Endothelial cell (in vitro differentiated cells): ENCODE data around the gene SRRM4. TPM values are rescaled to one million over a fixed set of nuclear protein-coding genes. Genes with fewer than 3 reads are reported as not detected.
"Not testable (repeated sequence)": the region's sequence is repeated elsewhere in the genome, so short reads cannot be mapped to it uniquely, and the experiment has no call there.

Experiments used
- DNase-seq: peaks from one replicate; pipeline ENCODE4 v3.0.0; 2021; ENCODE audit warnings: low spot score
- H3K27ac Mint-ChIP-seq: one replicate; pipeline ENCODE4 v1.8.0; 2021; ENCODE audit warnings: mixed read lengths, inconsistent platforms; ENCODE audit not compliant: unreplicated experiment
- H3K27me3 Mint-ChIP-seq: one replicate; pipeline ENCODE4 v1.8.0; 2021; ENCODE audit warnings: mild to moderate bottlenecking, moderate library complexity, mixed read lengths, inconsistent platforms; ENCODE audit not compliant: unreplicated experiment
- H3K36me3 Mint-ChIP-seq: one replicate; pipeline ENCODE4 v1.8.0; 2021; ENCODE audit warnings: mild to moderate bottlenecking, low read depth, mixed read lengths, inconsistent platforms; ENCODE audit not compliant: unreplicated experiment
- H3K4me1 Mint-ChIP-seq: one replicate; pipeline ENCODE4 v1.8.0; 2021; ENCODE audit warnings: mild to moderate bottlenecking, mixed read lengths, inconsistent platforms; ENCODE audit not compliant: unreplicated experiment
- H3K4me3 Mint-ChIP-seq: one replicate; pipeline ENCODE4 v1.8.0; 2021; ENCODE audit warnings: mild to moderate bottlenecking, mixed read lengths, inconsistent platforms; ENCODE audit not compliant: unreplicated experiment
- H3K9me3 Mint-ChIP-seq: one replicate; pipeline ENCODE4 v1.8.0; 2021; ENCODE audit warnings: mixed read lengths, inconsistent platforms; ENCODE audit not compliant: unreplicated experiment
- CTCF ChIP-seq: fragments of 200-600 bp; sonication (generic); IDR thresholded peaks from one replicate; pipeline ENCODE4 v1.5.0; 2021; ENCODE audit warnings: antibody characterized with exemption; ENCODE audit not compliant: unreplicated experiment
- total RNA-seq: library from RNA; stranded (reverse); fragmentation: NEBNext Ultra II Directional; extraction: Animal tissue kit (Norgen Biotek cat#: 25700); gene quantifications from one replicate; pipeline ENCODE4 v1.2.1, GENCODE V29; 2021; ENCODE audit not compliant: unreplicated experiment

The SRRM4 gene
- total RNA-seq, 1 donor from 2014 or later: 3.6 TPM

GRCh38 chr12:119102714-119103113, 121.4 kb downstream of the SRRM4 start:
- no peak for DNase-seq
- Mint-ChIP-seq H3K9me3 (no peaks in the 10 kb centered on the region), H3K27ac (no peak overlapping the region), H3K4me1 (peaks cover 3% of the 10 kb centered on the region), H3K27me3 (peaks cover 1% of the 10 kb centered on the region), H3K4me3 (no peak overlapping the region), H3K36me3 (peaks cover 10% of the 10 kb centered on the region)
- no peak for TF ChIP-seq CTCF

- not testable (repeated sequence) for H3K36me3 Mint-ChIP-seq, H3K9me3 Mint-ChIP-seq, H3K27ac Mint-ChIP-seq, H3K4me1 Mint-ChIP-seq, H3K4me3 Mint-ChIP-seq, H3K27me3 Mint-ChIP-seq, DNase-seq
Observed at GRCh38 chr12:119104969-119105368, 123.6 kb downstream of the SRRM4 start.

GRCh38 chr12:119113496-119113986, 132.2 kb downstream of the SRRM4 start:
- no peaks in the 10 kb centered on the region for H3K9me3 Mint-ChIP-seq
- peaks cover 2% of the 10 kb centered on the region for H3K4me1 Mint-ChIP-seq
- H3K27me3 Mint-ChIP-seq: no peaks in the 10 kb centered on the region
- DNase-seq: no peak
- no peak overlapping the region for H3K27ac Mint-ChIP-seq
- TF ChIP-seq CTCF: no peak
- no peak overlapping the region for H3K4me3 Mint-ChIP-seq
- H3K36me3 Mint-ChIP-seq: peaks cover 8% of the 10 kb centered on the region

GRCh38 chr12:119114294-119114693, 133.0 kb downstream of the SRRM4 start:
- no peak for TF ChIP-seq CTCF
- peaks cover 2% of the 10 kb centered on the region for H3K4me1 Mint-ChIP-seq
- peaks cover 6% of the 10 kb centered on the region for H3K36me3 Mint-ChIP-seq

GRCh38 chr12:119115296-119115905, 134.1 kb downstream of the SRRM4 start:
- no peak overlapping the region for H3K4me3 Mint-ChIP-seq
- peaks cover 2% of the 10 kb centered on the region for H3K4me1 Mint-ChIP-seq
- H3K27me3 Mint-ChIP-seq: no peaks in the 10 kb centered on the region
- peaks cover 6% of the 10 kb centered on the region for H3K36me3 Mint-ChIP-seq
- DNase-seq: peak; percentile 60
- no peaks in the 10 kb centered on the region for H3K9me3 Mint-ChIP-seq
- no peak overlapping the region for H3K27ac Mint-ChIP-seq
- peak; percentile 94 for TF ChIP-seq CTCF

More at GRCh38 chr12:119114294-119114693, 133.0 kb downstream of the SRRM4 start:
- no peak for DNase-seq
- Mint-ChIP-seq H3K9me3 (no peaks in the 10 kb centered on the region), H3K27me3 (no peaks in the 10 kb centered on the region), H3K4me3 (no peak overlapping the region), H3K27ac (no peak overlapping the region)
